HG03139 (cell line): Measurements from ENCODE around the gene AEBP1.

Source experiments
- ATAC-seq: cut with Tn5 transposase; IDR thresholded peaks from one replicate; pipeline ENCODE4 v1.9.1; 2021; ENCODE audit not compliant: unreplicated experiment

The AEBP1 gene

DNA sequence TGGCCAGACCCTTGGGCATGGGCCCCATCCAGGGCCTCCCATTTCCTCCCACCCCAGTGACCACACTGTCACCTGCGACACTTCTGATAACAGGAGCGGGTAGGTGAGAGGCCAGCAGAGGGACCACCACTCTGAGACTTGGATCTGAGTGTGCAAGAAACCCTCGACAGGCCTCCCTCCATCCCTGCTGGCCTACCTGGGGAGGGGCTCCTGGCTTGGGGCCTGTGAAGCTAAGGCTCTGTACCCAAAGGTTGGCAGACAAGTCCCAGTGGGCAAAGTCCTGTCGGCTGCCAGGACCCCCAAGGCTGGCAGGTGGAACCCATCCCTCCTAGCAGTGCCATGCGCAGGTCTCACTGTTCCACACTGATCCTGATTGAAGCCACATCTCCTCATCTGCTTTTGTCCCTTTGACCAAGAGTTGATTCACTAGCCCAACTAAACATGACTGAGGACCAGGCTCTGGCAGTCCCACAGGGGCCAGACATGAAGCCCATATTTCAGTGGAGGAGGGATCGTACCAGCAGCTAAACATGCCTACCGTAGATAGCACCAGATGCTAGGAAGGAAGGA, 37.6 kb upstream of the AEBP1 start:
- ATAC-seq = no peak

DNA sequence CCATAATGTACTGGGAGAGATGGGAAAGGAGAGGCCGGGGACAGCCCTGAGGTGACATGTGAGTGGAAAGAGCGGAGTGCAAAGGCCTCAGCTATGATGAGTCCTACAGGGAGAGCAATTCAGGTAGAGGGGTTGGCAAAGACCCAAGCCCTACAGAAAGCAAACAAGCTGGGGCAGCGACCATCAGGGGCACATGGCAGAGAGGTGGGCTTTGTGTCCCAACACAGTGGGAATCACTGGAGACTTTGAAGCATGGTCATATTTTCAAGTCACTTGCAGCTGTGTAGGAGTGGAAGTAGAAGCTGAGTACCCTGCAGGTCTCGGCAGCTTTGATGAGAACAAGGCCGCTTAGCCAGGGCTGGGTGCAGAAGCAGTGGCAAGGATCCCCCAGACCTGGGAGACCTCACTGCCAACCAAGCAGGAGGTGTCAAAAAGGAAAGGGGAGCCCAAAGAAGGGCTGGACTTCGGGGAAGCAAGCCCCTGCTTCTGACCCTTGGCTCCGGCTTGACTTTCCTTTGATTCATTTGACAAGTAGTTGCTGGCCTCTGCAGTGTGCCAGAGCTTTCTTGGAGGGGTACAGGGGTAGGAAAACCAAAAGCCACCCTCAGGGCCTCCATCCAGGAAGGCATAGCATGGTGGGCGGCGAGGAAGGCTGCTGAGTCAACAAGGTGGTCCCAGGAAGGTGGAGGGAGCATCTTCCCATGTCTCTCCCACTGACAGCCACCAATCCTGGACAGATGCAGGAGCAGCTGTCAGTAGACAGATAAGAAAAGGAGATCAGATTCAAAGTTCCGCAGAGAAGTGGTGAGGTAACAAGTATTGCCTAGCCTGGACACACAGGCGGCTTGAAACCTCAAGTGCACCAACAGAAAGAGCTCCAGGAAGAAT, 36.8 kb upstream of the AEBP1 start:
- no peak for ATAC-seq

DNA sequence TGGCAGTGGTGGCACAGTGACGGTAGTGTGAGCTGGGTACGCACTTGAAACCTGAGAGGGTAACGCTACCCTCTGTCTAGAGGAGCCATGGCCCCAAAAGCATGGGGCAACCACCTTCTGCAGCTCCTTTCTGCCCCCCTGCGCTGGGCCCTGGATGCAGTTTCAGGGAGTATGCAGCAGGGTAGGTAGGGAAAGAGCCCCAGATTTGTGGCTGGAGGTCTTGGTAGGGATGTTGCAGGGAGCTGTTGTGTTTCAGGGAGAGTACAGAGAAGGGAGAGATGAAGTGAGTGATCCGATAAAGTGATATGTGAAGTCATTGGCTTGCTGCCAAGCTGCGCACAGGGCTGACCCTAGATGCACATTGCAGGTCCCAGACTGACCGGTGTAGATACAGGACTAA, 36.1 kb upstream of the AEBP1 start:
- no peak for ATAC-seq

- ATAC-seq = no peak
Measured at GRCh38 chr7:44071726-44072363, 32.3 kb upstream of the AEBP1 start.

GRCh38 chr7:44072364-44073231, 31.5 kb upstream of the AEBP1 start:
- ATAC-seq = no peak

GRCh38 chr7:44073664-44074348, 30.3 kb upstream of the AEBP1 start:
- peak; percentile 54 for ATAC-seq

GRCh38 chr7:44074349-44074695, 29.8 kb upstream of the AEBP1 start:
- no peak for ATAC-seq

GRCh38 chr7:44075296-44076075, 28.7 kb upstream of the AEBP1 start:
- ATAC-seq = no peak

DNA sequence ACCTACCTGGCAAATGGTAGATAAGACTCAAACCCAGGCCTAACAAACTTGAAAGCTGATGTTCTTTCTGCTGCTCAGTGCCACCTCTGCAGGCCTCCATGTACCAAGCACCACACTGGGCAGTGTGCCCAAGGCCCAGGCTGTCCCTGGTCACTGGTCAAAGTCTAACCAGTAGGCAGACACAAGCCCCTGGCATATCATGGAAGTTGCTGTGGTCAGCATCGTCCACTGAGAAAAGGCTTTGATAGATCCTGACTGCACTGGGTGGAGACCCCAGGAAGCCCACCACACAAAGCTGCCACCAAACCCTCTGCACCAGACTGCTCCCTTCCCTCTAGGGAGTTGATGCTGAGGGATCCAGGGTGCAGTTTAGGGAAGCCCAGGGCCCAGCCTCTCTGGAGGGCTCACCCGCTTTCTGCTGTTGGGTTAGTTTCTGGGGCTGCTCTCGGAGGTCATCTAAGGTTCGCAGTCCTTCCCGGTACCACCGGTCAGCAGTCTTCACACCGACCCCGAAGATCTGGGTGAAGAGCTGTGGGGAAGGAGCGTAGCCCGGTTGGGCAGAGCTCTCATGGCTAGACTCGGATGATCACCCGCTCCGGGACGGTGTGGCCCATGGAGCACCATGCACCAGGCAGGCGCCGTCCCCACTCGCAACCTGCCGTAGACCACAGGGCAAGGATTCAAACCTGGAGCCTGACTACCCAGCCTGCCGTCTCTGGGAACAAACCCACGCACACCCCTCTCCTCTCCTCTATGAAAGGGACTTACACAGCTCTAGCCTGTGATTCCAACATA, 27.8 kb upstream of the AEBP1 start:
- no peak for ATAC-seq

GRCh38 chr7:44077061-44077460, 27.1 kb upstream of the AEBP1 start:
- no peak for ATAC-seq

DNA sequence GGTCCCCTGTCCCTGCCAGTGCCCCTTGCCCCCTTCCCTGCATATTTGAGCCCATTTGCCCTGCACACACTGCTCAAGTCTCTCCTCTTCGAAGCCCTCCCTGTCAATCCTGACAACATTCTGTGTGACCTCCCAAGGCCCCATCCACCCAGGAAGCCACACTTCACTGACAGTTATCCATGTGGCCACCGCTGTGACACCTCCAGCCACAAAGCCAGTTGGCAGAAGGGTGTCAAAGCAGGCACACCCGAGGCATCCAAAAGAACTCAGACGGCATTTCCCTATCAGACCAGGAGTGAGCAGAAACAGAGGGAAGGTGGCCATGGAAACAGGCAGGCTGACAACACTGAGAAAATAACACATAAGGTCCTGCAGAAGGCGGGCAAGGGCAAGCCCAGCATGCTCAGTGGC, 26.5 kb upstream of the AEBP1 start:
- ATAC-seq = no peak

DNA sequence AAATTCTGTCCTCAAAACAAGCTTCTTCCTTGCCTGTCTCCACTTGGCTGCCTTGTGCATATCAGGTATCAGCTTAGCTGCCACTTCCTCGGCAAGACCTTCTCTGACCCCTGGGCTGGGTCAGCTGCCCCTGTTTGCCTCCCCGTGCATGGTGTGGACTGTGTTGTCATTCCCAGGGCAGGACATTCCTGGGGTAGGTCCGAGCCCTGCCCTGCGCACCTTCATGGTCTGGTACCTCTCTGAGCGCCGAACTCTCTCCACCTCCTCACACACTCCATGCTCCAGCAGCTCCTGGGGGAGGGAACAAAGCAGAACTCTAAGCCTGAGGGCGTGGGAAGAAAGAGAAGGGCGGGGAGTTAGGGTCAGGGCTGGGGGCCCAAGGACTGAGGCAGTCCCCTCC, 25.6 kb upstream of the AEBP1 start:
- no peak for ATAC-seq

GRCh38 chr7:44079331-44080021, 24.7 kb upstream of the AEBP1 start:
- no peak for ATAC-seq

DNA sequence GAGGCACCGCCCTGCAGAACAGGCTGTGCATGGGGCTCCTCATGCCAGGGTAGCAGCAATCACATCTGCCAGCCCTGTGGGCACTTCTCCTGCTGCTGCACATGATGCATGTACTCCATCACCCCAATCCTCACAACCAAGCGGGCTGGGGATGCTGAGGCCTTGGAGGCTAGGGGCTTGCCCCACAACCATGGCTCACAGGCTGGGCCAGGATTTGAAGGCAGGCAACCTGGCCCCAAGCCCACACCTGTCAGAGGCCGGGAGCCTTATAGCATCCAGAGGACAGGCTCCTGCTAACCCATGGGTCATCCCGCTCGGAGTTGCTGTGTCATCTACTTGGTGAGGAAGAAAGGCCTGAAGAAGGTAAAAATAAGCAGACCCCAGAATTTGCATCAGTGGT, 24.0 kb upstream of the AEBP1 start:
- ATAC-seq = no peak

DNA sequence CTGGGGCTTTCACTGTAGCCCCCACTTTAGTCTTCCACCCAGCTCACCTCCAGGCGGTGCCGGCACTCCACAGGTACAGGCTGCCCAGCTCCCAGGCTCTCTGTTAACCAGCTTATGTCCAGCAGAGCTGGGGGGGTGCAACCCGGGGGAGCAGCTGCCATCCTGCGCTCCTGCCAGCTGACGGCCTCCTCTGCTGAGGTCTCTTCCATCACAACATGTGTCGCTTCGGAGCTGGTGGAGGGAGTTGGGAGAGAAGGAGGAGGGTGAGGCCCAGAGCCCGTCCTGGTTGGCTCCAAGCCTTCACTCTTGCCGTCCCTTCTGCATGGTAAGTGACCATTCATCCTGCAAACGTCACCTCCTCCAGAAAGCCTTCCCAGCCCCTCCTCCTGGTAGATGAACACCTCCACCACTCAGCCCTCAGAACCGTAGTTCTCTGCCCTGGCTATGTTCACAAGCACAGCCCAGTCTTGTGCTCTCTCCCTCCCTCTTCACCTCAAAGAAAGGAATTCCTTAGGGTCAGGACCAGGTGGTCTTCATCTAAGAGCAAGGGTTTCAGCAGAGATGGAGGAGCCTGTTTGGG, 23.4 kb upstream of the AEBP1 start:
- ATAC-seq = no peak

GRCh38 chr7:44081266-44081748, 22.8 kb upstream of the AEBP1 start:
- ATAC-seq = no peak

- peak; percentile 87 for ATAC-seq
Measured at GRCh38 chr7:44082541-44083207, 21.5 kb upstream of the AEBP1 start.

DNA sequence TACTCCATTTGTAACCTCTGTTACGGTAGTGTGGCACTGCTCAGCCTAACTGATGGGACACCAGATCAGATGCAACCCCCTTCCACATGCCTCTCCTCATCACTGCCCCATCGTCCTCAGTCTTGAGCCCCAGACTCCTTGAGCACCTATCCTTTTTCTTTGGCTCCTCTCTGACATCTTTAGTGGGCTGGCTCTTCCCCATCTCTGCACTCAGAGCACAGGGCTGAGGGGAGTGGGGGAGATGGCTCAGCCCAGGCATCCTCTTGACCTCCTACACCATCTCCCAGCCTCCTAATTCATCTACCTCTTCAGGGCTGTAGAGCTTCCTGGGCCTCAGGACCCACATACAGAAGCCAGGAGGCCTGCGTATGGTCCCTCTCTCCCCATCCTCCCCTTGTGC, 20.3 kb upstream of the AEBP1 start:
- ATAC-seq = no peak
